Measurements from ENCODE around the gene TMEM183A. TPM values are rescaled to one million over a fixed set of nuclear protein-coding genes. Genes with fewer than 3 reads are reported as not detected.

The TMEM183A gene
- total RNA-seq, 4 donors from 2014 or later, result 28.7 to 41.4 (median 30.6) TPM

- Histone ChIP-seq H3K4me1 (peaks cover 51 to 56% of the 10 kb centered on the region in 2 donors), H3K9me3 (no peaks in the 10 kb centered on the region), H3K4me3 (no peak overlapping the region), H3K36me3 (no peaks in the 10 kb centered on the region), H3K27me3 (no peaks in the 10 kb centered on the region), H3K27ac (peak overlapping the region; percentile 95 to 98 (median 96))
- ATAC-seq (no peak), DNase-seq (no peak)
- in situ Hi-C loops (cut with MboI; ENCODE audit: low sequenced_read_pairs in 4 of 4), result loop anchor here in 3 of 4 donors (5.0 to 10.0 kb wide), 5 partner anchors 138 to 183 kb away; partner anchors contain the start of gene MYBPH (in 1 of the 3)
- no peak for TF ChIP-seq CTCF (IDR thresholded peaks at IDR 0.05 in 4 of 5, conservative IDR thresholded peaks at IDR 0.05 in 1 of 5)
- no peak for TF ChIP-seq POLR2A (IDR thresholded peaks at IDR 0.05)
- intact Hi-C loops (cut with DNase I; ENCODE audit: low total_unique reads), result loop anchor here (5.0 to 10.0 kb wide), 3 partner anchors 293 to 1050 kb away; partner anchors contain the start of genes ZBED6 and ZC3H11A
These were observed 27.4 kb downstream of the TMEM183A start for GRCh38 chr1:203034422-203035110.

GRCh38 chr1:203035111-203036000 is 28.2 kb downstream of the TMEM183A start:
- TF ChIP-seq POLR2A (IDR thresholded peaks at IDR 0.05) (peak; percentile 54 to 84), CTCF (IDR thresholded peaks at IDR 0.05 in 4 of 5, conservative IDR thresholded peaks at IDR 0.05 in 1 of 5) (no peak)
- H3K4me3 ChIP-seq, result peak overlapping the region in 1 of 4 donors; percentile 25
- H3K27ac ChIP-seq, result peak overlapping the region; percentile 95 to 98 (median 96)
- H3K9me3 ChIP-seq, result no peaks in the 10 kb centered on the region
- DNase-seq, result peak; percentile 83 to 94
- H3K4me1 ChIP-seq, result peaks cover 52 to 55% of the 10 kb centered on the region in 2 donors
- ATAC-seq, result peak; percentile 37 to 53
- no peaks in the 10 kb centered on the region for H3K36me3 ChIP-seq
- H3K27me3 ChIP-seq, result no peaks in the 10 kb centered on the region
- in situ Hi-C loops (cut with MboI; ENCODE audit: low sequenced_read_pairs in 4 of 4) (loop anchor here in 3 of 4 donors (5.0 to 10.0 kb wide), 5 partner anchors 137 to 182 kb away; partner anchors contain the start of gene MYBPH (in 1 of the 3)), intact Hi-C loops (cut with DNase I; ENCODE audit: low total_unique reads) (loop anchor here (5.0 to 10.0 kb wide), 3 partner anchors 292 to 1049 kb away; partner anchors contain the start of genes ZBED6 and ZC3H11A)

GRCh38 chr1:203036135-203036534 is 29.0 kb downstream of the TMEM183A start:
- ATAC-seq, result no peak

More at GRCh38 chr1:203036135-203036534, 29.0 kb downstream of the TMEM183A start:
- Histone ChIP-seq H3K4me3 (peak overlapping the region in 1 of 4 donors; percentile 25), H3K27ac (peak overlapping the region; percentile 95 to 98 (median 96)), H3K9me3 (no peaks in the 10 kb centered on the region), H3K36me3 (no peaks in the 10 kb centered on the region), H3K4me1 (peaks cover 52 to 54% of the 10 kb centered on the region in 2 donors), H3K27me3 (no peaks in the 10 kb centered on the region)
- intact Hi-C loops (cut with DNase I; ENCODE audit: low total_unique reads), result loop anchor here (5.0 to 10.0 kb wide), 3 partner anchors 291 to 1049 kb away; partner anchors contain the start of genes ZBED6 and ZC3H11A
- in situ Hi-C loops (cut with MboI; ENCODE audit: low sequenced_read_pairs in 4 of 4), result loop anchor here in 3 of 4 donors (5.0 to 10.0 kb wide), 5 partner anchors 136 to 181 kb away; partner anchors contain the start of gene MYBPH (in 1 of the 3)
- TF ChIP-seq POLR2A (IDR thresholded peaks at IDR 0.05), result no peak
- no peak for TF ChIP-seq CTCF (IDR thresholded peaks at IDR 0.05 in 4 of 5, conservative IDR thresholded peaks at IDR 0.05 in 1 of 5)
- DNase-seq, result no peak
